WI38 (cell line): ENCODE data around the gene AGAP1.

Experiments used
- H3K4me3 ChIP-seq: 2 replicates; pipeline ENCODE4 v1.5.1; 2011; ENCODE audit warnings: low read depth, mild to moderate bottlenecking, control low read depth, low read length
- TF ChIP-seq, protein P1 (sequence below): IDR thresholded peaks from 2 replicates; pipeline ENCODE4 v1.5.1; 2012; ENCODE audit warnings: low read depth, mild to moderate bottlenecking, control low read depth, low read length

Gene AGAP1

DNA sequence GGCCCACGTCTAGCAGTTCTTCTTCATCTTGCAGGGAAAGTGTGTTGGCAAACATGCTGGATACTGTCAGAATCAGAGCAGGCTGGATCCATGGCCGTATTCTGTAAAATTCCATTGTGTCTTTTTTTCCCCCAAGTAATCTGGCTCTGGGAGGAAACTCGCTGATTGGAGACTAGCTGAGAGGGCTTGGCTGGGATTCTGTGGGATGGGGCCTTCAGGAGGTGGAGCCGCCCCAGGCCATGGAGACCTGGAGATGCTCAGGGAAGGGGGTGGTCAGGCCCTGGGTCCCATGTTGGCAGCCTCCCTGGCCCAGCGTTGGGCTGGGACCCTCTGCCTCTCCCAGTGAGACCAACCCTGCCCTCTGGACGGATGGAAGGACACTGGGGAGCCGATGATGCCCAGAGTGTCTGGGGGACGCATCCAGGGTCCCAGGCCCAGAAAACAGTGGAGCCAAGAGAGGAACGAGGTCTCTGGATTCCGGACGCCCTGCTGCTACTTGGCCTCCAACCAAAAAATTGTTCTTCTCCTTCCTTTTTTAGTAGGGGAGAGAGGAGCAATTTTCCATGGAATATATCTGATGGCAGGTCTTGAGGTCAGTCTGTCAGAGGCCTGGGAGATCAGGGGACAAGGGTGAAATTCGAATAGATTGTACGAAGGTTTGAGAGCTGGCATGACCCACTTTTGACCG lies 114.5 kb downstream of the AGAP1 start:
- TF ChIP-seq, protein P1, sequence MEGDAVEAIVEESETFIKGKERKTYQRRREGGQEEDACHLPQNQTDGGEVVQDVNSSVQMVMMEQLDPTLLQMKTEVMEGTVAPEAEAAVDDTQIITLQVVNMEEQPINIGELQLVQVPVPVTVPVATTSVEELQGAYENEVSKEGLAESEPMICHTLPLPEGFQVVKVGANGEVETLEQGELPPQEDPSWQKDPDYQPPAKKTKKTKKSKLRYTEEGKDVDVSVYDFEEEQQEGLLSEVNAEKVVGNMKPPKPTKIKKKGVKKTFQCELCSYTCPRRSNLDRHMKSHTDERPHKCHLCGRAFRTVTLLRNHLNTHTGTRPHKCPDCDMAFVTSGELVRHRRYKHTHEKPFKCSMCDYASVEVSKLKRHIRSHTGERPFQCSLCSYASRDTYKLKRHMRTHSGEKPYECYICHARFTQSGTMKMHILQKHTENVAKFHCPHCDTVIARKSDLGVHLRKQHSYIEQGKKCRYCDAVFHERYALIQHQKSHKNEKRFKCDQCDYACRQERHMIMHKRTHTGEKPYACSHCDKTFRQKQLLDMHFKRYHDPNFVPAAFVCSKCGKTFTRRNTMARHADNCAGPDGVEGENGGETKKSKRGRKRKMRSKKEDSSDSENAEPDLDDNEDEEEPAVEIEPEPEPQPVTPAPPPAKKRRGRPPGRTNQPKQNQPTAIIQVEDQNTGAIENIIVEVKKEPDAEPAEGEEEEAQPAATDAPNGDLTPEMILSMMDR: no peak

DNA sequence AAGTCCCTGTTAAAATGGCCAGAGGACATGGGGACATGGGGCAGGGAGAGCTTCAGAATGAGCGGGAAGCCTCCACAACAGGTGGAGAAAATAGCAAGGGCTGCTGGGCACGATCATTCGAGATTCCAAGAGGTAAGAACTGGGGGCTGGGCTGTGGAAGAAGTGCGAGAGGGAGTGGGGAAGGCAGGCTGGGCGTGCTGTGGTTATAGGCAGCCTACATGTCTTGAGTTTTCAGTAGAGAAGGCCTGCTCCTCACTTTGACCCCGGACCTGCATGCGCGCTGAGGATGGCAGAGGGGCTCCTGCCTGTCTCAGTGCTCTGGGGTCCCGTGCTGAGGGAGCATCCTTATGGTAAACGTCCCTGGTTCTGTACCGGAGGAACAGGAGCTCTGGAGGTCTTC lies 115.5 kb downstream of the AGAP1 start:
- TF ChIP-seq, protein P1: no peak
- H3K4me3 ChIP-seq: no peak overlapping the region

More for the DNA sequence above, 114.5 kb downstream of the AGAP1 start:
- no peak overlapping the region for H3K4me3 ChIP-seq

GRCh38 chr2:235609746-235610145 lies 115.9 kb downstream of the AGAP1 start:
- no peak overlapping the region for H3K4me3 ChIP-seq
- TF ChIP-seq, protein P1: no peak

DNA sequence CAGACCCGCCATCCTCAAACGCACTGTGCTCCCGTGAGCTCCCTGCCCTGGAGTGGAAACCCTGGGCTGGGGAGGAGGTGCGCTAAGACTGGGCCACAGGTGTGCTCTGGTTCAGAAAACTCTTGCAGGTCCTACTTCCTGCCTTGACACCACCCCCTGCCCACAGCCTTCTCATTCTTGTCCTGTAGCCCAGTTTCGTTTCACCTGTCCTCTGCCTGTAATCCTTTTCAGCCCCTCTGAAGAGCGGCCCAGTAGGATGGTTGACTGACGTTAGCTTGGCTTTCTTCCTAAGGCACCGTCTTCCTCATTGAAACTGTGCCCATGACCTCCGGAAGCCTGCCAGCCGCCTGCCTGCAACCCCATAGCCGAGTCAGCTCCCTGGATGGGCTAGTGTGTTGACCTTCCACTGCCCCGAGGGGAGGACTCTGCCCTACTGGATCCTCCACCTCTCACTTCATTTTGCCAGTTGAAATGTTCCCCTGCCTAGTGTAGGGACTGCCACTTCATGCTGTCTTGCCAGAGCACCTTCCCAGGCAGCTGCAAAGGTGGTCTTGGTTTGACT lies 116.9 kb downstream of the AGAP1 start:
- TF ChIP-seq, protein P1: no peak
- H3K4me3 ChIP-seq: no peak overlapping the region

DNA sequence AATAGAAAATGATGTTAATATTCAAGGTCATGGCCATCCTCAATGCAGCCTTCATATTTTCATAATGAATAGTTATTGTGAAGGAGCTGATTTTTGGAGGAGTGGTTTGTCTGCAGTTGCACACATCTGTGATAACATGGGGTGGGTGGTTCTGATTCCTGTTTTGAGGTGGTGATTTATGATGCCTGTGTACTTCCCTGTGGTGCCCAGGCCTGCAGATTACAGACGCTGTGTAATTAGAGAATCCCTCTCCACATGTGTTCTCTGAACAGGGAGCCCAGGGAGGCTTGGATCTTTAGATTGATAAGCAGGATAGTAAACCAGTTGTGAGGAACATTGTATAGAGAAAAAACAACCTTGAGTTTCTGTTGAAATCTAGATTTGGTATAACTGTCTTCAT lies 117.5 kb downstream of the AGAP1 start:
- TF ChIP-seq, protein P1: no peak

DNA sequence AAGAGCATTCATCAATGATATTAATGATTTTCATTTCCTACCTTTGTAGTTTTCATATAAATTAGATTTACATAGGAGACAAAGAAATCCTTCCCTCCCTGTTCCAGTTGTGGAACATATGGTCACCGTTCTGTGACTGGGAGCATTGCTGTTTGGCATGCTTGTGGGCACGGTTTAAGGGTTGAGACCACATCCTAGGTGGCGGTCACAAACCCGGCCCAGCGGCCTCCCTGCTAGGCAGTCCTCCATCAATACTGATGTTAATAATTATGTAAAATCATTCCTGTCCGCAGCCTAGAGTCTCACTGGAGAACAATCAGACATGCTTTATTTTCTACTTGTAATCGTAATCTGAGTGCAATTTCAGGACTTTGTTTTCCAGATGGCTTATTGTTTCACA lies 117.9 kb downstream of the AGAP1 start:
- TF ChIP-seq, protein P1: no peak
- no peak overlapping the region for H3K4me3 ChIP-seq

More for the DNA sequence above, 117.5 kb downstream of the AGAP1 start:
- no peak overlapping the region for H3K4me3 ChIP-seq

GRCh38 chr2:235612181-235612950 lies 118.5 kb downstream of the AGAP1 start:
- no peak overlapping the region for H3K4me3 ChIP-seq
- TF ChIP-seq, protein P1: no peak
